Measurements from ENCODE around the gene LEMD2.

GRCh38 chr6:33823806-33824205, 34.9 kb upstream of the LEMD2 start:
- TF ChIP-seq EZH2 (IDR thresholded peaks at IDR 0.05; ENCODE audit: insufficient read depth, poor library complexity, severe bottlenecking) (no peak), EZH2phosphoT487 (IDR thresholded peaks at IDR 0.05; ENCODE audit: insufficient read depth, low read depth) (no peak)
